ENCODE data around the gene PLS3. TPM values are rescaled to one million over a fixed set of nuclear protein-coding genes. Genes with fewer than 3 reads are reported as not detected.

Gene PLS3
- total RNA-seq, 4 donors from 2014 or later: 4.5 to 160 (median 21.9) TPM

DNA sequence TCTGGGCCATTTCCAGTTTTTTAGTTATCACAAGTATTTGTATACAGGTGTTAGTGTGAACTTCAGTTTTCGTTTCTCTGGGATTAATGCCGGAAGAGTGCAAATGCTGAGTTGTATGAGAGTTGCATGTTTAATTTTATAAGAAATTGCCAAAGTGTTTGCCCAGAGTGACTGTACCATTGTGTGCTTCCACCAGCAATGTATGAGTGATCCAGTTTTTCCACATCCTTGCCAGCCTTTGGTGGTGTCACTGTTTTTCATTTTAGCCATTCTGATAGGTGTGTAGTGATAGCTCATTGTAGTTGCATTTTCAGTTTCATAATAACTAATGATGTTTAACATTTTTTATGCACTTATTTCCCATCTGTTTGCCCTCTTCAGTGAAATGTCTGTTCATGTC is 18.4 kb downstream of the PLS3 start:
- TF ChIP-seq POLR2AphosphoS5 (IDR thresholded peaks at IDR 0.05): no peak
- TF ChIP-seq, protein P1, sequence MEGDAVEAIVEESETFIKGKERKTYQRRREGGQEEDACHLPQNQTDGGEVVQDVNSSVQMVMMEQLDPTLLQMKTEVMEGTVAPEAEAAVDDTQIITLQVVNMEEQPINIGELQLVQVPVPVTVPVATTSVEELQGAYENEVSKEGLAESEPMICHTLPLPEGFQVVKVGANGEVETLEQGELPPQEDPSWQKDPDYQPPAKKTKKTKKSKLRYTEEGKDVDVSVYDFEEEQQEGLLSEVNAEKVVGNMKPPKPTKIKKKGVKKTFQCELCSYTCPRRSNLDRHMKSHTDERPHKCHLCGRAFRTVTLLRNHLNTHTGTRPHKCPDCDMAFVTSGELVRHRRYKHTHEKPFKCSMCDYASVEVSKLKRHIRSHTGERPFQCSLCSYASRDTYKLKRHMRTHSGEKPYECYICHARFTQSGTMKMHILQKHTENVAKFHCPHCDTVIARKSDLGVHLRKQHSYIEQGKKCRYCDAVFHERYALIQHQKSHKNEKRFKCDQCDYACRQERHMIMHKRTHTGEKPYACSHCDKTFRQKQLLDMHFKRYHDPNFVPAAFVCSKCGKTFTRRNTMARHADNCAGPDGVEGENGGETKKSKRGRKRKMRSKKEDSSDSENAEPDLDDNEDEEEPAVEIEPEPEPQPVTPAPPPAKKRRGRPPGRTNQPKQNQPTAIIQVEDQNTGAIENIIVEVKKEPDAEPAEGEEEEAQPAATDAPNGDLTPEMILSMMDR (IDR thresholded peaks at IDR 0.05): no peak
- TF ChIP-seq POLR2A (IDR thresholded peaks at IDR 0.05): no peak
- no peak for TF ChIP-seq EP300 (IDR thresholded peaks at IDR 0.05; ENCODE audit: low read depth)
- 89 to 94% methylated on average over 2 of the region's 2 CpGs for WGBS, 2 donors (ENCODE audit: low coverage in 1 of 2)
- Histone ChIP-seq H3K9me3 (no peaks in the 10 kb centered on the region), H3K4me1 (no peaks in the 10 kb centered on the region), H3K27ac (no peak overlapping the region), H3K4me3 (no peak overlapping the region), H3K36me3 (no peaks in the 10 kb centered on the region), H3K27me3 (no peaks in the 10 kb centered on the region)
- in situ Hi-C loops (cut with MboI; ENCODE audit: low pct_ligation_motif_present in 1 of 4, low pct_unique_long_range_greater_than_20kb in 1 of 4, low sequenced_read_pairs in 3 of 4): no loop called here
- DNase-seq: no peak
- intact Hi-C loops (cut with DNase I; ENCODE audit: low total_unique reads): no loop called here

DNA sequence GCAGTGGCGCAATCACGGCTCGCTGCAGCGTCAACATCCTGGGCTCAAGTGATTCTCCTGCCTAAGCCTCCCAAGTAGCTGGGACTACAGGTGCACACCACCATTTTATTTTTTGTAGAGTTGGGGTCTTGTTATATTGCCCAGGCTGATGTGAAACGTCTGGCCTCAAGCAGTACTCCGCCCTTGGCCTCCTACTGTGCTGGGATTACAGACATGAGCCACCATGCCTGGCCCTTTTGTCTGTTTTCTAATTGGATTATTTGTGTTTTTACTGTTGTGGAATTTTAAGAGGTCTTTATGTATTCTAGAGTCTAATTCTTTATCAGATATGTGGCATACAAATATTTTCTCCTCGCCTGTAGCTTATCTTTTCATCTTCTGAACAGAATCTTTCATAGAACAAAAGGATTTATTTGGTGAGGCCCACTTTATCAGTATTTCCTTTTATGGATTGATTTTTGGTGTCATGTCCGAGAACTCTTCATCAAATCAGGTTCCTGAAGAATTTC is 18.9 kb downstream of the PLS3 start:
- H3K4me1 ChIP-seq: no peaks in the 10 kb centered on the region
- no peaks in the 10 kb centered on the region for H3K9me3 ChIP-seq
- DNase-seq: no peak
- no peaks in the 10 kb centered on the region for H3K27me3 ChIP-seq
- TF ChIP-seq POLR2A (IDR thresholded peaks at IDR 0.05) (no peak), POLR2AphosphoS5 (IDR thresholded peaks at IDR 0.05) (no peak), EP300 (IDR thresholded peaks at IDR 0.05; ENCODE audit: low read depth) (no peak)
- TF ChIP-seq, protein P1 (IDR thresholded peaks at IDR 0.05): no peak
- H3K4me3 ChIP-seq: no peak overlapping the region
- in situ Hi-C loops (cut with MboI; ENCODE audit: low pct_ligation_motif_present in 1 of 4, low pct_unique_long_range_greater_than_20kb in 1 of 4, low sequenced_read_pairs in 3 of 4) (no loop called here), intact Hi-C loops (cut with DNase I; ENCODE audit: low total_unique reads) (no loop called here)
- no peaks in the 10 kb centered on the region for H3K36me3 ChIP-seq
- 86% methylated on average over 8 of the region's 8 CpGs; no CpG with 5 or more reads in 1 of the 2 donors for WGBS, 2 donors (ENCODE audit: low coverage in 1 of 2)
- no peak overlapping the region for H3K27ac ChIP-seq

DNA sequence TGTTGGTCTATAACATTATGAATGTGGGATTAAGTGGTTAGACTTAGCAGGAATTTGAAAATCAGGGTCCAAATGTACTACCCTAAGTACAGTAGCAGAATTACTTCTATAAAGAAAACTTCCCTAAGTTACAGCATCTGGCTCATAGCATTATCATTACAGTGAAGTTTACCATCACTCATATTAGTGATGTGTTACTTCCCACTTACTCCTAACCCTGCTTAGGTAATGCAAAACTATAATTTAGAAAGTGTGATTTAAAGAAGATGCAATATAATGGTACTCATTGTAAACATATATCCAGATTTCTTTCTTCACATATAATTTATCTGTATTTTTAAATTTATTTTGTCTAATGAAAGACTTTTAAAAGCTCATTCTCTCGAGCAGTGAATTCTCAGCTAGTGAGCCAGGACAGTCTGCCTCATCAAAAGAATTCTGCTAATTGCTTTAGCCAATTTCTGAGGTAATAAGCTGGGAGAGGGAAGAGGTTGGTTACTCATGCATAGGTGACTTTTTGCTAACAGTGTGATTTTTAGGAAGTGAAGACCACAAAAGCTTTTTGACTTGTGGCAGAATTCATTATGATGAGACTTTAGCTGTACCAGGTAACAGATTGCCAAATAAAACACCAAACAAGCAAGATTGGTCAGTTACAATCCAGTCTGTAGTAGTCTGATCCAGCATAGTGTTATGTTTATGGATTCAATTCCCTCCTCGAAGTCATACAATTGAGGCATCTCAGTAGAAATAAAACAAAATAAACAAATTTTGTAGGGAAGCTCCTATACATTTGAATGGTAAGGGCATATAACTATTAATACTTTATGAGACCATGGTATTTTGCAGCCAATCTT is 21.0 kb downstream of the PLS3 start:
- H3K36me3 ChIP-seq: no peaks in the 10 kb centered on the region
- H3K9me3 ChIP-seq: no peaks in the 10 kb centered on the region
- no peak for DNase-seq
- H3K27me3 ChIP-seq: no peaks in the 10 kb centered on the region
- intact Hi-C loops (cut with DNase I; ENCODE audit: low total_unique reads): no loop called here
- H3K27ac ChIP-seq: peak overlapping the region in 2 of 4 donors; percentile 1 to 37
- TF ChIP-seq EP300 (IDR thresholded peaks at IDR 0.05; ENCODE audit: low read depth) (no peak), POLR2A (IDR thresholded peaks at IDR 0.05) (no peak), POLR2AphosphoS5 (IDR thresholded peaks at IDR 0.05) (no peak)
- TF ChIP-seq, protein P1 (IDR thresholded peaks at IDR 0.05): no peak
- no peaks in the 10 kb centered on the region for H3K4me1 ChIP-seq
- no peak overlapping the region for H3K4me3 ChIP-seq
- in situ Hi-C loops (cut with MboI; ENCODE audit: low pct_ligation_motif_present in 1 of 4, low pct_unique_long_range_greater_than_20kb in 1 of 4, low sequenced_read_pairs in 3 of 4): no loop called here
- WGBS, 2 donors (ENCODE audit: low coverage in 1 of 2): 20 to 39% methylated on average over 1 to 2 of the region's 2 CpGs

DNA sequence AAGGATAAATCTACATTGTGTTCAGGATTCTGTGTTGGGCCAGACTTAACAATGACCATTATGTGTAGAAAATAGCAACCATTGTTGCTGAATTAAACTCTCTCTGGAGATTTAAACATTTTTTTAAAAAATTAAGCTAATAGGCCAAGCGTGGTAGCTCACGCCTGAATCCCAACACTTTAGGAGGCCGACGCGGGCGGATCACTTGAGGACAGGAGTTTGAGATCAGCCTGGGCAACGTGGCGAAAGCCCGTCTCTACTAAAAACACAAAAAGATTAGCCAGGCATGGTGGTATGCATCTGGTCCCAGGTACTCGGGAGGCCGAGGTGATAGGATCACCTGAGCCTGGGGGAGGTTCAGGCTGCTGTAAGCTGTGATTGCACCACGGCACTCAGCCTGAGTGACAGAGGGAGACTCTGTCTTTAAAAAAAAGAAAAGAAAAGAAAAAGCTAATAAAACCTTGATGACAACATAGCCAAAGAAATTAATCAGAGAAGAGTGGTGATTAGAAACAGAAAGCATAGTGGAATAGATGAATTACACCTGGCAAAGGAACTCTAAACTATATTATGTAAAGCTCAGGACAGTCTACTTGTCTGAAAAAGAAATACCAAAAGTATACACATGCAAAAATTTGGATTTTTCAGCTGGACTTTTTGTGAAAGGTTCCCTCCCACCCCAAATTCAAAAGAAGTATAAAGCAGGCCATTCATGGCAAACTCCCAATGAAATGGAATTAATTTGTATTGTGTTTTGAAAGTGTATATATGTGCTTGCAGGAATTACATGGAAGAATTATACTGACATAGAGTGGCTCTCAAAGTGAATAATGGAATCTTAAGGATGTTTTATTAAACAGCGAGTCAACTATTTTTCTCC is 21.9 kb downstream of the PLS3 start:
- H3K36me3 ChIP-seq: no peaks in the 10 kb centered on the region
- 60% methylated on average over 13 of the region's 13 CpGs; no CpG with 5 or more reads in 1 of the 2 donors for WGBS, 2 donors (ENCODE audit: low coverage in 1 of 2)

More for the DNA sequence above, 21.9 kb downstream of the PLS3 start:
- DNase-seq: no peak
- no peak for TF ChIP-seq POLR2AphosphoS5 (IDR thresholded peaks at IDR 0.05)
- no peak for TF ChIP-seq POLR2A (IDR thresholded peaks at IDR 0.05)
- TF ChIP-seq, protein P1 (IDR thresholded peaks at IDR 0.05): no peak
- peak overlapping the region in 3 of 4 donors; percentile 1 to 37 (median 12) for H3K27ac ChIP-seq
- H3K27me3 ChIP-seq: no peaks in the 10 kb centered on the region
- intact Hi-C loops (cut with DNase I; ENCODE audit: low total_unique reads): no loop called here
- H3K9me3 ChIP-seq: no peaks in the 10 kb centered on the region
- in situ Hi-C loops (cut with MboI; ENCODE audit: low pct_ligation_motif_present in 1 of 4, low pct_unique_long_range_greater_than_20kb in 1 of 4, low sequenced_read_pairs in 3 of 4): no loop called here
- H3K4me1 ChIP-seq: no peaks in the 10 kb centered on the region
- no peak overlapping the region for H3K4me3 ChIP-seq

All from transverse colon (tissue), 4 donors.